B cell (primary cell): ENCODE measurements around the gene PITRM1.
"Not testable (repeated sequence)": the region's sequence is repeated elsewhere in the genome, so short reads cannot be mapped to it uniquely, and the experiment has no call there.

Source experiments
- EZH2 ChIP-seq: IDR thresholded peaks from 2 replicates; pipeline ENCODE4 v1.6.1; 2012; ENCODE audit warnings: borderline replicate concordance, low read depth, mild to moderate bottlenecking, moderate library complexity, low read length; ENCODE audit not compliant: insufficient read depth, poor library complexity, severe bottlenecking
- TF ChIP-seq, protein P1 (sequence below): fragments of 200-600 bp; IDR thresholded peaks from one replicate; pipeline ENCODE4 v1.8.0; 2022; ENCODE audit warnings: antibody characterized with exemption, mild to moderate bottlenecking

GRCh38 chr10:3106328-3106727 lies 66.3 kb downstream of the PITRM1 start:
- TF ChIP-seq, protein P1, sequence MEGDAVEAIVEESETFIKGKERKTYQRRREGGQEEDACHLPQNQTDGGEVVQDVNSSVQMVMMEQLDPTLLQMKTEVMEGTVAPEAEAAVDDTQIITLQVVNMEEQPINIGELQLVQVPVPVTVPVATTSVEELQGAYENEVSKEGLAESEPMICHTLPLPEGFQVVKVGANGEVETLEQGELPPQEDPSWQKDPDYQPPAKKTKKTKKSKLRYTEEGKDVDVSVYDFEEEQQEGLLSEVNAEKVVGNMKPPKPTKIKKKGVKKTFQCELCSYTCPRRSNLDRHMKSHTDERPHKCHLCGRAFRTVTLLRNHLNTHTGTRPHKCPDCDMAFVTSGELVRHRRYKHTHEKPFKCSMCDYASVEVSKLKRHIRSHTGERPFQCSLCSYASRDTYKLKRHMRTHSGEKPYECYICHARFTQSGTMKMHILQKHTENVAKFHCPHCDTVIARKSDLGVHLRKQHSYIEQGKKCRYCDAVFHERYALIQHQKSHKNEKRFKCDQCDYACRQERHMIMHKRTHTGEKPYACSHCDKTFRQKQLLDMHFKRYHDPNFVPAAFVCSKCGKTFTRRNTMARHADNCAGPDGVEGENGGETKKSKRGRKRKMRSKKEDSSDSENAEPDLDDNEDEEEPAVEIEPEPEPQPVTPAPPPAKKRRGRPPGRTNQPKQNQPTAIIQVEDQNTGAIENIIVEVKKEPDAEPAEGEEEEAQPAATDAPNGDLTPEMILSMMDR, result not testable (repeated sequence)
- TF ChIP-seq EZH2, result not testable (repeated sequence)
